HG02798 (cell line): ENCODE results near the gene C10orf67.
"Not testable (repeated sequence)": the region's sequence is repeated elsewhere in the genome, so short reads cannot be mapped to it uniquely, and the experiment has no call there.

Source experiments
- ATAC-seq: cut with Tn5 transposase; IDR thresholded peaks from one replicate; pipeline ENCODE4 v1.9.1; 2021; ENCODE audit warnings: mild to moderate bottlenecking; ENCODE audit not compliant: unreplicated experiment, poor library complexity

The C10orf67 gene

GRCh38 chr10:23344241-23344841 lies at the start of gene C10orf67:
Gene C10orf67 (minus strand): TSS chr10:23344797. CDS start chr10:23344774, 23 bp downstream.
- no peak for ATAC-seq

GRCh38 chr10:23391821-23392220 lies 47.2 kb upstream of the C10orf67 start:
- ATAC-seq, result no peak

- ATAC-seq, result no peak
Observed at GRCh38 chr10:23390809-23391208, 46.2 kb upstream of the C10orf67 start.

- not testable (repeated sequence) for ATAC-seq
Observed at GRCh38 chr10:23390408-23390807, 45.8 kb upstream of the C10orf67 start.

- ATAC-seq, result not testable (repeated sequence)
Observed at GRCh38 chr10:23387516-23387915, 42.9 kb upstream of the C10orf67 start.

GRCh38 chr10:23386052-23386451 lies 41.5 kb upstream of the C10orf67 start:
- no peak for ATAC-seq

- no peak for ATAC-seq
Observed at GRCh38 chr10:23384364-23384763, 39.8 kb upstream of the C10orf67 start.

GRCh38 chr10:23383637-23384036 lies 39.0 kb upstream of the C10orf67 start:
- ATAC-seq, result no peak

GRCh38 chr10:23381298-23382040 lies 36.9 kb upstream of the C10orf67 start:
- ATAC-seq, result no peak

GRCh38 chr10:23379686-23380085 lies 35.1 kb upstream of the C10orf67 start:
- ATAC-seq, result no peak

GRCh38 chr10:23376229-23376655 lies 31.6 kb upstream of the C10orf67 start:
- ATAC-seq, result no peak

GRCh38 chr10:23375366-23375765 lies 30.8 kb upstream of the C10orf67 start:
- ATAC-seq, result no peak

- no peak for ATAC-seq
Observed at GRCh38 chr10:23373156-23373555, 28.6 kb upstream of the C10orf67 start.

GRCh38 chr10:23371073-23371472 lies 26.5 kb upstream of the C10orf67 start:
- no peak for ATAC-seq

- ATAC-seq, result no peak
Observed at GRCh38 chr10:23370106-23370505, 25.5 kb upstream of the C10orf67 start.

- ATAC-seq, result peak; percentile 78
Observed at GRCh38 chr10:23368816-23369640, 24.4 kb upstream of the C10orf67 start.

GRCh38 chr10:23367896-23368595 lies 23.4 kb upstream of the C10orf67 start:
- ATAC-seq, result no peak

GRCh38 chr10:23365417-23366030 lies 20.9 kb upstream of the C10orf67 start:
- ATAC-seq, result peak; percentile 42

- ATAC-seq, result no peak
Observed at GRCh38 chr10:23364378-23364777, 19.8 kb upstream of the C10orf67 start.

GRCh38 chr10:23363793-23364135 lies 19.2 kb upstream of the C10orf67 start:
- no peak for ATAC-seq
